ENCODE data around the gene TTI1. TPM values are rescaled to one million over a fixed set of nuclear protein-coding genes. Genes with fewer than 3 reads are reported as not detected.
A peak's percentile ranks its signal among the peaks of the same experiment; 100 is the strongest.

TTI1 gene
- polyA plus RNA-seq, 3 donors: 6.4 to 9.1 (median 8.8) TPM

GRCh38 chr20:38075161-38075998 lies 42.1 kb upstream of the TTI1 start:
- no peaks in the 10 kb centered on the region for H3K9me3 ChIP-seq (replicated peaks in 1 of 2; ENCODE audit: control insufficient read depth in 1 of 2, insufficient read depth in 1 of 2, low read length in 2 of 2)
- no peaks in the 10 kb centered on the region for H3K27me3 ChIP-seq (ENCODE audit: control insufficient read depth in 2 of 2, insufficient read depth in 2 of 2, low read length in 2 of 2)
- Mint-ChIP-seq H3K4me3 (no peak overlapping the region), H3K27me3 (ENCODE audit: low read depth in 3 of 3) (no peaks in the 10 kb centered on the region), H3K4me1 (peaks cover 2% of the 10 kb centered on the region), H3K27ac (peak overlapping the region in 2 of 7 donors; percentile 31 to 82), H3K36me3 (peaks cover 71 to 86% of the 10 kb centered on the region in 2 donors), H3K9me3 (peaks cover 0 to 4% (median 2%) of the 10 kb centered on the region in 7 donors)
- intact Hi-C loops (cut with micrococcal nuclease): loop anchor here in 1 of 2 donors (2.0 to 5.0 kb wide), 2 partner anchors 37 to 89 kb away; partner anchors contain the start of gene TGM2
- H4K20me1 ChIP-seq (ENCODE audit: insufficient read depth, low read length): peaks cover 8% of the 10 kb centered on the region
- no peak overlapping the region for H3K4me2 ChIP-seq (replicated peaks; ENCODE audit: extremely low read depth, low read length, poor library complexity, severe bottlenecking)
- H3K79me2 ChIP-seq (ENCODE audit: insufficient read depth, low read length): peaks cover 24% of the 10 kb centered on the region
- no peak overlapping the region for H2AFZ ChIP-seq (ENCODE audit: insufficient read depth, low read depth, low read length, poor library complexity, severe bottlenecking)
- H3K9ac ChIP-seq (ENCODE audit: insufficient read depth, low read length, poor library complexity, severe bottlenecking): no peak overlapping the region
- H3K27ac ChIP-seq (ENCODE audit: low read depth in 1 of 2, low read length in 2 of 2): no peak overlapping the region
- TF ChIP-seq CTCF (IDR thresholded peaks at IDR 0.05): no peak
- no peak for DNase-seq
- H3K4me3 ChIP-seq (replicated peaks in 1 of 3; ENCODE audit: low read depth in 2 of 3, low read length in 3 of 3): no peak overlapping the region
- no CpG with 5 or more reads among the region's 3 CpGs for WGBS (ENCODE audit: insufficient coverage)
- peaks cover 32 to 95% of the 10 kb centered on the region in 2 donors for H3K36me3 ChIP-seq (replicated peaks in 1 of 2; ENCODE audit: control insufficient read depth in 1 of 2, insufficient read depth in 2 of 2, low read length in 2 of 2)
- no peaks in the 10 kb centered on the region for H3K4me1 ChIP-seq (ENCODE audit: control insufficient read depth in 1 of 2, insufficient read depth in 2 of 2, low read length in 2 of 2)

GRCh38 chr20:38073307-38074071 lies 40.2 kb upstream of the TTI1 start:
- peaks cover 2% of the 10 kb centered on the region for H3K4me1 Mint-ChIP-seq
- peaks cover 8% of the 10 kb centered on the region for H3K79me2 ChIP-seq (ENCODE audit: insufficient read depth, low read length)
- no peak overlapping the region for H3K27ac ChIP-seq (ENCODE audit: low read depth in 1 of 2, low read length in 2 of 2)
- peak; percentile 86 for TF ChIP-seq CTCF (IDR thresholded peaks at IDR 0.05)
- H3K4me1 ChIP-seq (ENCODE audit: control insufficient read depth in 1 of 2, insufficient read depth in 2 of 2, low read length in 2 of 2): no peaks in the 10 kb centered on the region
- peaks cover 5% of the 10 kb centered on the region for H4K20me1 ChIP-seq (ENCODE audit: insufficient read depth, low read length)
- no peak overlapping the region for H3K4me2 ChIP-seq (replicated peaks; ENCODE audit: extremely low read depth, low read length, poor library complexity, severe bottlenecking)
- H3K4me3 ChIP-seq (replicated peaks in 1 of 3; ENCODE audit: low read depth in 2 of 3, low read length in 3 of 3): no peak overlapping the region
- H3K27me3 ChIP-seq (ENCODE audit: control insufficient read depth in 2 of 2, insufficient read depth in 2 of 2, low read length in 2 of 2): no peaks in the 10 kb centered on the region
- peak overlapping the region in 2 of 7 donors; percentile 28 to 84 for H3K27ac Mint-ChIP-seq
- H3K27me3 Mint-ChIP-seq (ENCODE audit: low read depth in 3 of 3): no peaks in the 10 kb centered on the region
- no peak overlapping the region for H2AFZ ChIP-seq (ENCODE audit: insufficient read depth, low read depth, low read length, poor library complexity, severe bottlenecking)
- no peaks in the 10 kb centered on the region for H3K9me3 ChIP-seq (replicated peaks in 1 of 2; ENCODE audit: control insufficient read depth in 1 of 2, insufficient read depth in 1 of 2, low read length in 2 of 2)
- DNase-seq: peak; percentile 37 to 44 (median 38)
- H3K36me3 Mint-ChIP-seq: peaks cover 69 to 84% of the 10 kb centered on the region in 2 donors
- H3K36me3 ChIP-seq (replicated peaks in 1 of 2; ENCODE audit: control insufficient read depth in 1 of 2, insufficient read depth in 2 of 2, low read length in 2 of 2): peaks cover 45 to 95% of the 10 kb centered on the region in 2 donors
- peaks cover 0 to 2% (median 0%) of the 10 kb centered on the region in 7 donors for H3K9me3 Mint-ChIP-seq
- WGBS (ENCODE audit: insufficient coverage): 75% methylated on average over 2 of the region's 5 CpGs
- intact Hi-C loops (cut with micrococcal nuclease): loop anchor here (2.0 to 5.0 kb wide), 4 partner anchors 91 to 149 kb away; partner anchors contain the start of gene TGM2 (in 2 of the 2)
- no peak overlapping the region for H3K4me3 Mint-ChIP-seq
- H3K9ac ChIP-seq (ENCODE audit: insufficient read depth, low read length, poor library complexity, severe bottlenecking): no peak overlapping the region
